HEK293T (cell line): ENCODE measurements around the gene OR4C45.
"Not testable (repeated sequence)": the region's sequence is repeated elsewhere in the genome, so short reads cannot be mapped to it uniquely, and the experiment has no call there.

Experiments used
- CTCF ChIA-PET: fragments of 350-600 bp; formaldehyde crosslinking; extraction: SDS; loops from one replicate; lab custom pipeline; 2021; ENCODE audit warnings: antibody characterized with exemption, inconsistent platforms; lab: Yijun Ruan, JAX
- POLR2A ChIA-PET: fragments of 350-600 bp; formaldehyde crosslinking; extraction: SDS; loops from one replicate; lab custom pipeline; 2020; ENCODE audit warnings: antibody characterized with exemption, inconsistent platforms; lab: Yijun Ruan, JAX
- DNase-seq: peaks from one replicate; pipeline ENCODE4 v3.0.0; 2012; ENCODE audit warnings: mixed read lengths; ENCODE audit errors: extremely low spot score
- ARNT ChIP-seq: fragments of 450-650 bp; IDR thresholded peaks from 2 replicates; pipeline ENCODE4 v1.6.1; 2017; ENCODE audit warnings: mild to moderate bottlenecking
- BHLHE40 ChIP-seq: fragments of 450-650 bp; IDR thresholded peaks from 2 replicates; pipeline ENCODE4 v1.6.1; 2016; ENCODE audit warnings: mild to moderate bottlenecking, moderate library complexity, borderline replicate concordance
- CTBP1 ChIP-seq: fragments of 450-650 bp; IDR thresholded peaks from 2 replicates; pipeline ENCODE4 v1.6.1; 2016; ENCODE audit warnings: borderline replicate concordance
- ELF4 ChIP-seq: fragments of 450-650 bp; IDR thresholded peaks from 2 replicates; pipeline ENCODE4 v1.6.1; 2017; ENCODE audit warnings: antibody characterized with exemption
- FOXA1 ChIP-seq: fragments of 450-650 bp; IDR thresholded peaks from 2 replicates; pipeline ENCODE4 v1.6.1; 2016; ENCODE audit warnings: mild to moderate bottlenecking
- FOXK2 ChIP-seq: fragments of 450-650 bp; IDR thresholded peaks from 2 replicates; pipeline ENCODE4 v1.6.1; 2016; ENCODE audit warnings: mild to moderate bottlenecking
- FOXM1 ChIP-seq: fragments of 450-650 bp; IDR thresholded peaks from 2 replicates; pipeline ENCODE4 v1.6.1; 2017; ENCODE audit warnings: mild to moderate bottlenecking, borderline replicate concordance
- HDGF ChIP-seq: fragments of 450-650 bp; IDR thresholded peaks from 2 replicates; pipeline ENCODE4 v1.6.1; 2017; ENCODE audit warnings: antibody characterized with exemption, borderline replicate concordance
- L3MBTL2 ChIP-seq: fragments of 450-650 bp; conservative IDR thresholded peaks from 2 replicates; pipeline ENCODE4 v1.6.1; 2016; ENCODE audit warnings: mild to moderate bottlenecking
- LEF1 ChIP-seq: fragments of 450-650 bp; IDR thresholded peaks from 2 replicates; pipeline ENCODE4 v1.6.1; 2017; ENCODE audit warnings: mild to moderate bottlenecking, borderline replicate concordance
- NFRKB ChIP-seq: fragments of 450-650 bp; IDR thresholded peaks from 2 replicates; pipeline ENCODE4 v1.6.1; 2016; ENCODE audit warnings: mild to moderate bottlenecking, moderate library complexity
- SP1 ChIP-seq: fragments of 450-650 bp; IDR thresholded peaks from 2 replicates; pipeline ENCODE4 v1.6.1; 2017
- SUZ12 ChIP-seq: fragments of 450-650 bp; IDR thresholded peaks from 2 replicates; pipeline ENCODE4 v1.6.1; 2016; ENCODE audit warnings: mild to moderate bottlenecking
- TARDBP ChIP-seq: fragments of 450-650 bp; IDR thresholded peaks from 2 replicates; pipeline ENCODE4 v1.6.1; 2016
- ZNF384 ChIP-seq: fragments of 450-650 bp; IDR thresholded peaks from 2 replicates; pipeline ENCODE4 v1.6.1; 2016
- TF ChIP-seq, protein P1 (sequence below): fragments of 450-650 bp; IDR thresholded peaks from 2 replicates; pipeline ENCODE4 v1.6.1; 2016

Gene OR4C45

GRCh38 chr11:50032574-50032973 lies at the start of gene OR4C45:
Gene OR4C45 (plus strand): TSS chr11:50032874.
- ChIA-PET CTCF (no interaction called here), POLR2A (no interaction called here)
- no peak for TF ChIP-seq ARNT
- TF ChIP-seq NFRKB: no peak
- no peak for TF ChIP-seq ELF4
- no peak for TF ChIP-seq ZNF384
- no peak for TF ChIP-seq BHLHE40
- TF ChIP-seq LEF1: no peak
- TF ChIP-seq FOXM1: no peak
- TF ChIP-seq TARDBP: no peak
- TF ChIP-seq, protein P1, sequence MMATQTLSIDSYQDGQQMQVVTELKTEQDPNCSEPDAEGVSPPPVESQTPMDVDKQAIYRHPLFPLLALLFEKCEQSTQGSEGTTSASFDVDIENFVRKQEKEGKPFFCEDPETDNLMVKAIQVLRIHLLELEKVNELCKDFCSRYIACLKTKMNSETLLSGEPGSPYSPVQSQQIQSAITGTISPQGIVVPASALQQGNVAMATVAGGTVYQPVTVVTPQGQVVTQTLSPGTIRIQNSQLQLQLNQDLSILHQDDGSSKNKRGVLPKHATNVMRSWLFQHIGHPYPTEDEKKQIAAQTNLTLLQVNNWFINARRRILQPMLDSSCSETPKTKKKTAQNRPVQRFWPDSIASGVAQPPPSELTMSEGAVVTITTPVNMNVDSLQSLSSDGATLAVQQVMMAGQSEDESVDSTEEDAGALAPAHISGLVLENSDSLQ: no peak
- no peak for TF ChIP-seq HDGF
- TF ChIP-seq CTBP1: no peak
- TF ChIP-seq FOXK2: no peak
- no peak for TF ChIP-seq SUZ12

GRCh38 chr11:49995565-49995964 lies 37.1 kb upstream of the OR4C45 start:
- ChIA-PET CTCF (interaction anchor here (0.7 to 1.3 kb wide), 4 partner anchors 10 to 1687 kb away, joined by 3 read pairs; no protein-coding TSS in a partner anchor), POLR2A (no interaction called here)
- DNase-seq: peak; percentile 6
- no peak for TF ChIP-seq NFRKB

More at GRCh38 chr11:50032574-50032973, at the start of gene OR4C45:
- no peak for DNase-seq

- TF ChIP-seq TARDBP (no peak), FOXM1 (no peak), ZNF384 (no peak), SUZ12 (no peak), BHLHE40 (no peak), FOXK2 (no peak), LEF1 (no peak), SP1 (no peak), HDGF (no peak), ELF4 (no peak)
- TF ChIP-seq, protein P1: no peak
- POLR2A ChIA-PET: no interaction called here
- DNase-seq: no peak
- CTCF ChIA-PET: no interaction called here
Measured at GRCh38 chr11:50030193-50030592, 2.5 kb upstream of the OR4C45 start.

GRCh38 chr11:50036239-50036638 lies 3.6 kb downstream of the OR4C45 start:
- POLR2A ChIA-PET, CTCF ChIA-PET, DNase-seq: not testable (repeated sequence)

DNA sequence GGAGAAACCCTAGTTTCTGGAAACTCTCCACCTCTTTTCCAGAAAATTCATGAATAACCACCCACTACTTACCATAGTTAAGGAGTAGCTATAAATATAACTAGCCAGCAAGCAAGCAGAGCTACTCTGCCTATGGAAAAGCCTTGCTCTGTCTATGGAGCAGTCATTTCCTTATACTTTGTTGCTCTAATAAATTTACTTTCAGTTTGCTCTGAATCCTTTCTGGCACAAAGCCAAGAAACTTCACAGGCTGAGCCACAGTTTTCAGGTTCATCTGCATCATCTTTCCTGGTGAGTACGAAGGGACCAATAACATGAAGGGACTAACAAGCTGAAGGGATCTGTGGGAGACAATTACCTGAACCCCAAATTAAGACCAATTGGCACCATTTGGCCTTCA lies 4.6 kb downstream of the OR4C45 start:
- POLR2A ChIA-PET: no interaction called here
- CTCF ChIA-PET: no interaction called here
- DNase-seq: no peak
- TF ChIP-seq BHLHE40 (no peak), HDGF (no peak), L3MBTL2 (no peak), FOXM1 (no peak), FOXA1 (no peak), ARNT (no peak), FOXK2 (no peak), SUZ12 (no peak), ELF4 (no peak), LEF1 (no peak), SP1 (no peak), CTBP1 (no peak), ZNF384 (no peak)
- TF ChIP-seq, protein P1: no peak

GRCh38 chr11:50044647-50045046 lies 12.0 kb downstream of the OR4C45 start:
- DNase-seq: no peak
- TF ChIP-seq, protein P1: no peak
- no peak for TF ChIP-seq SUZ12
- no peak for TF ChIP-seq ELF4
- TF ChIP-seq ZNF384: no peak
- TF ChIP-seq ARNT: no peak
- TF ChIP-seq FOXA1: no peak
- TF ChIP-seq HDGF: no peak
- TF ChIP-seq L3MBTL2: no peak
- TF ChIP-seq SP1: no peak
- TF ChIP-seq TARDBP: no peak
- TF ChIP-seq LEF1: no peak
- TF ChIP-seq BHLHE40: no peak
- no peak for TF ChIP-seq NFRKB
- no peak for TF ChIP-seq FOXK2
- TF ChIP-seq CTBP1: no peak
- no peak for TF ChIP-seq FOXM1
- ChIA-PET POLR2A (no interaction called here), CTCF (no interaction called here)

GRCh38 chr11:50063056-50063455 lies 30.4 kb downstream of the OR4C45 start:
- CTCF ChIA-PET, POLR2A ChIA-PET: not testable (repeated sequence)

More at GRCh38 chr11:50063056-50063455, 30.4 kb downstream of the OR4C45 start:
- DNase-seq: not testable (repeated sequence)
